ENCODE measurements around the gene NCOA6.

GRCh38 chr20:34848597-34848996 lies 23.1 kb upstream of the NCOA6 start:
- TF ChIP-seq CTCF (conservative IDR thresholded peaks at IDR 0.05; ENCODE audit: low read length) (no peak), EZH2phosphoT487 (IDR thresholded peaks at IDR 0.05; ENCODE audit: borderline replicate concordance, low read depth, low read length) (no peak)

Data from OCI-LY7 (cell line).